HG02943 (cell line): ENCODE results near the gene TMEM37.

Source experiments
- ATAC-seq: cut with Tn5 transposase; IDR thresholded peaks from one replicate; pipeline ENCODE4 v1.9.1; 2021; ENCODE audit warnings: mild to moderate bottlenecking, low read depth, moderate library complexity; ENCODE audit not compliant: unreplicated experiment

The TMEM37 gene

DNA sequence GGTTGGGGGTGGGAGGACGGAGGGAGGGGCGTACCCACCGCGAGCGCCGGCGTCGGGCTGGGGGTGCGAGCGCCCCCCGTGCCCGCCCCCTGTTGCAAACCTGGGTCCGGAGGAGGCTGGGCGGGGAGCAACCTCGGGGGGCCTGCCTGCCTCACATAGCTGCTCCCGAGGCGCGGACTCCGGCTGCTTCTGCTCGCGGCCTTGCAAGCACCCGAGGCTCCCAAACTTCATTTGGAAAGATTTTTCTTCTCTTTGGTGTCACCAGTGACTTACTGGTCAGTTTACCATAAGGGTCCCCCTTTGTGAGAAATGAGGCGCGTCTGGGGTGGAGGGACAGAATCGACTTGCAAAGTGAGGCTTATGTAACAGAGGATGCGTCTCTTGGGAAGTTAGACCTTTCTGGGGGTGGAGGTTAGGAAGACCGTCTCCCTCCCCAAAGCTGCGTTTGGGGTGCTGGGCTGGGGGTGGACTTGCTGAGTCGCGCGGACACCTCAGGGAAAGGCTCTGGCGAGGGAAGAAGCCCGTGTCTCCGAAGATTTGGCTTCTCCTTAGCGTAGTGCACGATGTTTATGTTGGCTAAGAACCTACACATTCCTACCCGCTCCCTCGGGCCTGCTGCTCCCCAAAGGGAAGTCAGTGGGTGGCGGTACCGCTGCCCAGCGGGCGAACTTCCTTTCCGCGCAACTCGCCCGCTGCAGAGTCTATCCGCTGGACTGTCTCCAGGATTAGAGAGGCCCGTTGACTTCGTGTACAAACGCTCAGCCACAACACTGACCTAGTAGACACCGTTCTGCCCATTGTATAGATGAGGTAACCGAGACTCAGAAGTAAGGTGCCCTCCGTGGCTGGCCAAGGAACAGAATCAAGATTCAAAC, 559 bp downstream of the TMEM37 start:
- ATAC-seq: no peak

DNA sequence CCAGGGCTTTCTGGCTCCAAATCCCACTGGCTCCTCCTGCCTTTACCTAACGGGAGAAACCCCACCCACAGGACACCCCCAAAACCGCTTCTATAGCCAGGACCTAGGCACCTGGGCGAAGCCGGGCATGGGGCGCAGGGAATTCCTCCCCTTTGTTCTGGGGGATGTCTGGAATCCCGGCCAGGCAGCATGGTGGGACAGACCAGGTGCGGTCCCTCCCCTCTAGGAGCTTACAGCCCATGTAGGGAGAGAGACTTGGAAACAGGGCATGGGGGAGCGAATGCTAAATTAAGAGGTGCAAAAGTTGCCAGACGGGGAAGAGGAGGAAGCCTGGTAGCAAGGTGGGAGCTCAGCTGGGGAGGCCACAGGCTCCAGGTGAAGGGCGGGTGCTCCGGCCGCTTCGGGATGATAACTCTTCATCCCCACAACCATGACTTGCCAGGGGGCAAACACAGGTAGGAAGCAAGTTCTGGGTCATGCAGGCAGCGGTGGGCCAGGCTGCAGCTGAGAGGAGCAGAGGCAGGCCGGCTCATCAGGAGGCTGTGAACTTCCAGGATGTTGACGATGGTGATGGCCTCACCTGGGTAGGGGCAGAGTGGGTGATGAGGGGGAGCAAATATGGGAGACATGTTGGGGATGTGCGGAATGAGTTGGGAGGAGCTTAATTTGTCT, 1.3 kb downstream of the TMEM37 start:
- no peak for ATAC-seq

- no peak for ATAC-seq
These were observed 2.1 kb downstream of the TMEM37 start for GRCh38 chr2:119433636-119434327.

DNA sequence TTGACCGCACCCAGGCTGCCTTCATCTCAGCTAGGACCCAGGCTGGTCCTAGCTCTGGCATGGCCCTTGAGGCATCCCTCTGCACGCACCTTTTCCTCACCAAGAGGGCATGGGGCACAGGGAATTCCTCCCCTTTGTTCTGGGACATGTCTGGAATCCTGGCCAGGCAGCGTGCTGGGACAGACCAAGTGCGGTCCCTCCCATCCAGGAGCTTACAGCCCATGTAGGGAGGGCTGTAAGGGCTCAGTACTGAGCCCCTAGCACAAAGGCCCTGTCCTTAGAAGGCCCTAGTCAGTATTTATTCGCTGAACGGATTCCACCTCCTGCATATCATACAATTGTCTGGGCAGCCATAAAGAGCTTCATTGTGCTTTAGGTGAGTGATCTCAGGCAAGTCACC, 3.0 kb downstream of the TMEM37 start:
- ATAC-seq: no peak

- no peak for ATAC-seq
These were observed 3.7 kb downstream of the TMEM37 start for GRCh38 chr2:119435081-119435952.

DNA sequence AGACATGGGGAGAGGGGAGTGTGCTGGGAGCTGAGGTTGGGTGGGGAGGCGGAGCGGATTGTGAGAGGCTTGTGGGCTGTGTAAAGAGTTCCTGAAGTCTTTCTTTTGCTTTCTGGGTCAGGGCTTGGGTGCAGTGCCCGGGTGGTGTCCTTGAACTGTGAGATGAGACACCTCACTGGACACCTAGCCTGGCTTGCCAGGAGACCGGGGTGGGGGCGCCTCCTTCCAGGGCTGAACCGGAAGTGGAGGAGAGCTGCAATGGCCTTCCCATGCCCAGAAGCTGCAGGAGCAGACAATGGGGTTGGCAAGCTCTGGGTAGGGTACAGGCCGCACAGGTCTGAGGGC, 4.3 kb downstream of the TMEM37 start:
- no peak for ATAC-seq

- no peak for ATAC-seq
These were observed 5.5 kb downstream of the TMEM37 start for GRCh38 chr2:119436993-119437772.

GRCh38 chr2:119438128-119438656, 6.5 kb downstream of the TMEM37 start:
- ATAC-seq: no peak

DNA sequence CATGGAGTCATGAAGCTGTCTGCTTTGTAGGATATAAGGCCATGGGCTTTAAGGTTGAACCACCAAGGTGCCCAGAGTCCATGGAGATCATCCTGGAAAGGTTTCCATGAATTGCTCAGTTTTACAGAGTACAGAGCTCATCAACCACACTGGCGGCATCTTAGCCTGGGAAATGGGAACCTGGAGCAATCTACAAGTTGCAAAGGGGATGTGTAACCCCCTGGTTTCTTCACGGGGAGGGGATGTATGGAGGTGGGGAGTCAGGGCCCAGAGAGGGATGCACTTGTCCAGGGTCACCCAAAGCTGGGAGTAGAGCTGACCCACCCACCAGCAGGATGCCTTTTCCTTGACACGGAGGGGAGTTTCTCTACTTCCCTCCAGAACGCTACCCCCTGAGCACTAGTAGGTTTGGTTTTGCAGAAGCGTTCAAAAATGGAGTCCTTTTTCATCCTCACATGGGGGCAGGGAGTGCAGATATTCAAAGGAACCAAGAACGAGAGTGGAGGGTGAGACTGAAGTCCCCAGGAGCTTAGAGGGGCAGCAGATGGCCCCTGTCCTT, 7.2 kb downstream of the TMEM37 start:
- ATAC-seq: no peak

- no peak for ATAC-seq
These were observed 8.2 kb downstream of the TMEM37 start for GRCh38 chr2:119439574-119440500.

DNA sequence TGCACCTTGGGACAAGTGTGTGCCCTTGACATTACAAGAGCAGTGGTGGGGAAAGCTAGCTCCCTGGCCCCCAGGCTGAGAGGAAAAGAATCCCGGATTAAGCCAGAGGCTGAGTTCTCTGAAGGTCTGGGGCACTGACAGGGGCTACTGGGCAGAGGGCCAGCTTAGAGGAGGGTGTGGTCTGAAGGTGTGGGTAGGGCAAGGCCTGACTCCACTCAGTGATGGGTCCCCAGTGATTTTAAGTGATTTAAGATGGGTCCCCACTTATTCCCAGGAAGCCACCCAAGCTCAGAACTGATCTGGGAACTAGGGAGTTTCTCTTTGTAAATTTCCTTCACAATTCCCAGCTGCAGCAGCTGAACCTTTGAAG, 8.8 kb downstream of the TMEM37 start:
- ATAC-seq: no peak

DNA sequence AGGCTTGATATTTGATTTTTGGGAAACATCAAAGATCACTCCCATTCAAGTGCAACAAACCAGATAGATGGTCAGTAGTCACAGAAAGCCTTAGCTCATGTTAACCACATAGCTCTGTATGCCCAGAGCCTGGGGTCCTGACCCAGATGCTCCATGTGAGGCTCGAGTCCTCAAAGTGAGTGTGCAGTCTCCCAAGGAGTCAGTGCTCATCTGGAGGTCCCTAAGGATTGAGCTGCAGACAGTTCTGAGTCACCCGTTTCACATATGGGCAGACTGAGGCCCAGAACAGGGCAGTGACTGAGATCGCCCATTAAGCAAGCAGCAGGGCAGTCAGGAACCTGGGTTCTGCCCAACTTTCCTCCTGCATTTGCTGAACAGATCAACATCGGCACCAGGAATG, 9.2 kb downstream of the TMEM37 start:
- no peak for ATAC-seq

GRCh38 chr2:119441376-119442225, 9.9 kb downstream of the TMEM37 start:
- no peak for ATAC-seq

GRCh38 chr2:119442226-119442619, 10.6 kb downstream of the TMEM37 start:
- ATAC-seq: no peak

DNA sequence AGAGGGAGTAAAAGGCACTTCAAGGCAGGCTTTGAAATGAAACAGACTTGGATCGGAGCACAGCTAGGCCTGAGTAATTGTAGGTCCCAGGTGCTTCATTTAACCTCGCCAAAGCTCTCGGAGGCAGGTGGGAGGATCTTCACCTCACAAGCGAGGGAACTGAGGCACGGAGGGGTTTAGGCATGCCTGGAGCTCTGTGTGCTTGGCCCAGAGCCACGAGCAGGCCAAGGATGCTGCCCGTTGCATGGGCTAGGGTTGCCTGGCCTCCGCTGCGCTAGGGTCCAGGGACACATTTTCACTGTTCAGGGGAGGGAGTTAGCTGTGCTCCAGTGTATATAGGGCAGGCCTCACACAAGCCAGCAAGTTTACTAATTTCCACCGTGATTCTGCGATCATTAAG, 11.2 kb downstream of the TMEM37 start:
- no peak for ATAC-seq

GRCh38 chr2:119446037-119446436, 14.4 kb downstream of the TMEM37 start:
- no peak for ATAC-seq

DNA sequence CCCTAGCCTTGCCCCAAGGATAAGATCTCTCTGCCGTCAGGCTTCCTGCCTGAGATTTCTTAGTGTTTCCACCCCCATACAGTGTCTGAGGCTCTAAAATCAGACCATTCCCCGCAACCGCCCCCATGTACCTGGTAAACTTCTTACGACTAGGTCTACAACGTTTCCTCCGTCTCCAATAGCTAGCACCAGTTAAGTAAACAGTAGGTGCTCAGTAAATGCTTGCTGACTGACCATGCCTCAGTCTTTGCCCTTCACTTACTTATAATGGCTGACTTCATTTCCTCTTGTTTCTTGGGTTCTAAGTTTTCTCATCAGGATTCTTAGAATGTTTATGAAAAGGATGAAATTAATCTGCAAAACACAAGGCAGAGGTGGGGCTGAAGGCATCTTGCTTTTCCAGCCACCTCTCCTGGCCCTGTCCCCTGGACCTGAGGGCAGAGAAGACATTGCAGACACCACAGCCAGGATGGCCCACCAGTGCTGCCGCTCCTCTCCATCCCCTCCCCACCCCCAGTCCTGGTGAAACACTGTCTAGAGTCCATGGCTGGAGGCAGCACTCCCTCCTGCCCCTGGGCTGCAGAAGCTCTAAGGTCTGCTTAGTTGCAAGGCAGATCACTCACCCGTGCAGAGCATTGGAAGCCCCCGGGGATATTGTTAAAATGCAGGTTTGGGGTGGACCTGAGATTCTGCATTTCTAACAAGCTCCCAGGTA, 16.9 kb downstream of the TMEM37 start:
- no peak for ATAC-seq
